Mammary epithelial cell (primary cell): Measurements from ENCODE around the gene LYST.

Experiments
- EZH2 ChIP-seq: IDR thresholded peaks from 2 replicates; pipeline ENCODE4 v1.6.1; 2012; ENCODE audit warnings: low read length, inconsistent platforms, borderline replicate concordance
- TF ChIP-seq, protein P1 (sequence below), 2 donors: IDR thresholded peaks in 1 of 2; conservative IDR thresholded peaks in 1 of 2; 2 replicates each; pipeline ENCODE4 v1.5.1; 2011 to 2012; ENCODE audit warnings: inconsistent platforms in 2 of 2, low read length in 2 of 2, mild to moderate bottlenecking in 2 of 2, control low read depth in 1 of 2, low read depth in 1 of 2; ENCODE audit not compliant: insufficient read depth in 1 of 2; ENCODE audit errors: extremely low read depth in 1 of 2

DNA sequence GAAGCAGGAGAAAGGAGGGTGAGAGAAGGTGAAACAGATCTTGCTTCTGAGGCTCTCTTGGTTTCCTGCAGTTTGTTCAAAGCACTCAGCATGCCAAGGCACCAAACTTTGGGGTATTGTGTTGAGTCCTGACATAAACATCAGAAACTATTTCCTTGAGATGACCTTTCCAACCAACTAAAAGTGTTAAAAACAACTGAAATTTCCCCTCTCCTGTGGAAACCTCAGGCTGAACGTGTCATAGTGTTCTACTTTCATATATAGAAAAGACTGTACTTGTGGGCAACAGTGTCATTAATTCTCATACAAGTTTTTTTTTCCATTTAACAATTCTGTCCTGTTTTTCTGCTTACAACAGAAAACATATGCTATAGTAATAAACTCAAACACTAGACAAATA is 6.3 kb upstream of the LYST start:
- TF ChIP-seq, protein P1, sequence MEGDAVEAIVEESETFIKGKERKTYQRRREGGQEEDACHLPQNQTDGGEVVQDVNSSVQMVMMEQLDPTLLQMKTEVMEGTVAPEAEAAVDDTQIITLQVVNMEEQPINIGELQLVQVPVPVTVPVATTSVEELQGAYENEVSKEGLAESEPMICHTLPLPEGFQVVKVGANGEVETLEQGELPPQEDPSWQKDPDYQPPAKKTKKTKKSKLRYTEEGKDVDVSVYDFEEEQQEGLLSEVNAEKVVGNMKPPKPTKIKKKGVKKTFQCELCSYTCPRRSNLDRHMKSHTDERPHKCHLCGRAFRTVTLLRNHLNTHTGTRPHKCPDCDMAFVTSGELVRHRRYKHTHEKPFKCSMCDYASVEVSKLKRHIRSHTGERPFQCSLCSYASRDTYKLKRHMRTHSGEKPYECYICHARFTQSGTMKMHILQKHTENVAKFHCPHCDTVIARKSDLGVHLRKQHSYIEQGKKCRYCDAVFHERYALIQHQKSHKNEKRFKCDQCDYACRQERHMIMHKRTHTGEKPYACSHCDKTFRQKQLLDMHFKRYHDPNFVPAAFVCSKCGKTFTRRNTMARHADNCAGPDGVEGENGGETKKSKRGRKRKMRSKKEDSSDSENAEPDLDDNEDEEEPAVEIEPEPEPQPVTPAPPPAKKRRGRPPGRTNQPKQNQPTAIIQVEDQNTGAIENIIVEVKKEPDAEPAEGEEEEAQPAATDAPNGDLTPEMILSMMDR (conservative IDR thresholded peaks at IDR 0.05 in 1 of 2, IDR thresholded peaks at IDR 0.05 in 1 of 2; ENCODE audit: extremely low read depth in 1 of 2, insufficient read depth in 1 of 2, low read depth in 1 of 2, low read length in 2 of 2), result no peak
- no peak for TF ChIP-seq EZH2
